Stimulated activated naive CD8-positive, alpha-beta T cell treated with anti-CD3 and anti-CD28 coated beads, Interleukin-15, Interleukin-2, amounts not matched to agents 100 ng/mL and 50 ng/mL, for 24 hours (primary cell): ENCODE measurements around the gene C17orf78.
"Not testable (repeated sequence)": the region's sequence is repeated elsewhere in the genome, so short reads cannot be mapped to it uniquely, and the experiment has no call there.

Experiments
- H3K27ac Mint-ChIP-seq: one replicate; pipeline ENCODE4 v1.8.0; 2021; ENCODE audit warnings: mild to moderate bottlenecking, mixed read lengths
- H3K27me3 Mint-ChIP-seq: one replicate; pipeline ENCODE4 v1.8.0; 2021; ENCODE audit warnings: mixed read lengths
- H3K36me3 Mint-ChIP-seq: one replicate; pipeline ENCODE4 v1.8.0; 2021; ENCODE audit warnings: low read depth, mixed read lengths
- H3K4me1 Mint-ChIP-seq: one replicate; pipeline ENCODE4 v1.8.0; 2021; ENCODE audit warnings: low read depth, mixed read lengths
- H3K4me3 Mint-ChIP-seq: one replicate; pipeline ENCODE4 v1.8.0; 2021; ENCODE audit warnings: mild to moderate bottlenecking, mixed read lengths
- H3K9me3 Mint-ChIP-seq: one replicate; pipeline ENCODE4 v1.8.0; 2021; ENCODE audit warnings: mixed read lengths

The C17orf78 gene

GRCh38 chr17:37441369-37442014, 65.7 kb downstream of the C17orf78 start:
- H3K27me3 Mint-ChIP-seq, H3K4me1 Mint-ChIP-seq, H3K4me3 Mint-ChIP-seq, H3K27ac Mint-ChIP-seq, H3K9me3 Mint-ChIP-seq: not testable (repeated sequence)
- peaks cover 68% of the 10 kb centered on the region for H3K36me3 Mint-ChIP-seq
